KG1 (cell line): ENCODE results near the gene ROM1.
"Not testable (repeated sequence)": the region's sequence is repeated elsewhere in the genome, so short reads cannot be mapped to it uniquely, and the experiment has no call there.

Source experiments
- DNase-seq: peaks from one replicate; lab custom pipeline; 2025; lab: John Stamatoyannopoulos, UW

Gene ROM1

GRCh38 chr11:62610403-62610802 lies 2.7 kb upstream of the ROM1 start:
- no peak for DNase-seq

GRCh38 chr11:62610814-62611704 lies 2.0 kb upstream of the ROM1 start:
- DNase-seq = no peak

GRCh38 chr11:62611705-62612365 lies 1.2 kb upstream of the ROM1 start:
- peak; percentile 78 for DNase-seq

GRCh38 chr11:62613291-62613778 lies 278 bp downstream of the ROM1 start:
- no peak for DNase-seq

- no peak for DNase-seq
Observed at GRCh38 chr11:62614275-62614674, 1.2 kb downstream of the ROM1 start.

GRCh38 chr11:62615521-62615920 lies 2.5 kb downstream of the ROM1 start:
- no peak for DNase-seq

GRCh38 chr11:62616957-62617356 lies 3.9 kb downstream of the ROM1 start:
- not testable (repeated sequence) for DNase-seq

- DNase-seq = no peak
Observed at GRCh38 chr11:62621027-62621566, 8.0 kb downstream of the ROM1 start.

- peak; percentile 87 for DNase-seq
Observed at GRCh38 chr11:62621567-62622470, 8.8 kb downstream of the ROM1 start, which contains the start of gene B3GAT3. TSS of gene B3GAT3 (minus strand) at chr11:62621986. CDS start at chr11:62621947, 39 bp downstream.

GRCh38 chr11:62622476-62623089 lies 9.5 kb downstream of the ROM1 start:
- no peak for DNase-seq

GRCh38 chr11:62627713-62628112 lies 14.7 kb downstream of the ROM1 start:
- DNase-seq = no peak

GRCh38 chr11:62632492-62632891 lies 19.4 kb downstream of the ROM1 start:
- DNase-seq = no peak

GRCh38 chr11:62644220-62644619 lies 31.2 kb downstream of the ROM1 start:
- DNase-seq = no peak

- DNase-seq = no peak
Observed at GRCh38 chr11:62645671-62645945, 32.6 kb downstream of the ROM1 start.

- peak; percentile 100 for DNase-seq
Observed at GRCh38 chr11:62645946-62646824, 33.1 kb downstream of the ROM1 start, which contains the start of gene GANAB. TSS of gene GANAB (minus strand) at chr11:62646613. CDS start at chr11:62646599, 14 bp downstream.

- DNase-seq = no peak
Observed at GRCh38 chr11:62646825-62647608, 34.0 kb downstream of the ROM1 start.

GRCh38 chr11:62647609-62648005 lies 34.5 kb downstream of the ROM1 start:
- no peak for DNase-seq

- DNase-seq = no peak
Observed at GRCh38 chr11:62648185-62648966, 35.3 kb downstream of the ROM1 start.

GRCh38 chr11:62648967-62649364 lies 35.9 kb downstream of the ROM1 start:
- no peak for DNase-seq
